GM12878 (cell line): ENCODE data around the gene IPO11.

Source experiments
- CTCF ChIP-seq, 3 experiments: IDR thresholded peaks in 2 of 3; conservative IDR thresholded peaks in 1 of 3; 2 replicates each; pipeline ENCODE4 v1.5.1; 2011; ENCODE audit warnings: low read depth in 3 of 3, low read length in 3 of 3, mild to moderate bottlenecking in 3 of 3, control low read depth in 2 of 3, moderate library complexity in 2 of 3, inconsistent platforms in 1 of 3, mixed read lengths in 1 of 3; ENCODE audit not compliant: control insufficient read depth in 2 of 3, insufficient read depth in 1 of 3; ENCODE audit errors: extremely low read depth in 1 of 3
- KDM1A ChIP-seq: fragments of 200-600 bp; sonication (generic); IDR thresholded peaks from 2 replicates; pipeline ENCODE4 v1.6.1; 2016; ENCODE audit warnings: borderline replicate concordance
- NR2C2 ChIP-seq: IDR thresholded peaks from 2 replicates; pipeline ENCODE4 v1.6.1; 2011; ENCODE audit warnings: borderline replicate concordance, low read depth; ENCODE audit not compliant: control insufficient read depth, insufficient read length
- POLR2A ChIP-seq: IDR thresholded peaks from 2 replicates; pipeline ENCODE4 v1.6.1; 2011; ENCODE audit warnings: low read depth, mild to moderate bottlenecking, low read length
- SRF ChIP-seq, 2 experiments: IDR thresholded peaks; 2 replicates each; pipeline ENCODE4 v1.6.1; 2011; ENCODE audit warnings: low read depth in 2 of 2, low read length in 2 of 2, mild to moderate bottlenecking in 1 of 2, moderate library complexity in 1 of 2

- TF ChIP-seq CTCF (IDR thresholded peaks at IDR 0.05 in 2 of 3, conservative IDR thresholded peaks at IDR 0.05 in 1 of 3; ENCODE audit: control insufficient read depth in 2 of 3, extremely low read depth in 1 of 3, insufficient read depth in 1 of 3, low read depth in 3 of 3, low read length in 3 of 3) (no peak), NR2C2 (no peak), SRF (IDR thresholded peaks at IDR 0.05; ENCODE audit: low read depth in 2 of 2, low read length in 2 of 2) (no peak), POLR2A (no peak), KDM1A (no peak)
These were observed 184.1 kb downstream of the IPO11 start for GRCh38 chr5:62596691-62597090.
